ACC112 (cell line): Measurements from ENCODE around the gene VANGL1.
A peak's percentile ranks its signal among the peaks of the same experiment; 100 is the strongest.

ENCODE experiments used
- H2AFZ ChIP-seq: fragments of 200-600 bp; sonication (generic); one replicate; pipeline ENCODE4 v1.6.0; 2017; ENCODE audit warnings: antibody characterized with exemption, low read length; ENCODE audit not compliant: unreplicated experiment
- H3K27ac ChIP-seq: fragments of 200-600 bp; sonication (generic); 2 replicates; pipeline ENCODE4 v1.5.1; 2014; ENCODE audit warnings: low read depth, mild to moderate bottlenecking, antibody characterized with exemption, low read length, moderate library complexity
- H3K27me3 ChIP-seq: fragments of 200-600 bp; sonication (generic); 2 replicates; pipeline ENCODE4 v1.6.1; 2014; ENCODE audit warnings: mild to moderate bottlenecking, antibody characterized with exemption, low read length, moderate library complexity, mixed read lengths; ENCODE audit not compliant: insufficient read depth
- H3K36me3 ChIP-seq: fragments of 200-600 bp; sonication (generic); 2 replicates; pipeline ENCODE4 v1.6.1; 2016; ENCODE audit warnings: mild to moderate bottlenecking, antibody characterized with exemption, low read length, moderate library complexity, mixed read lengths; ENCODE audit not compliant: insufficient read depth
- H3K4me1 ChIP-seq: fragments of 200-600 bp; sonication (generic); one replicate; pipeline ENCODE4 v1.6.1; 2016; ENCODE audit warnings: low read length, mixed read lengths; ENCODE audit not compliant: insufficient read depth, unreplicated experiment, control insufficient read depth
- H3K4me3 ChIP-seq: fragments of 200-600 bp; sonication (generic); 2 replicates; pipeline ENCODE4 v1.5.1; 2014; ENCODE audit warnings: mild to moderate bottlenecking, low read depth, low read length
- H3K79me2 ChIP-seq: fragments of 200-600 bp; sonication (generic); one replicate; pipeline ENCODE4 v1.6.0; 2016; ENCODE audit warnings: low read length; ENCODE audit not compliant: control insufficient read depth, unreplicated experiment, insufficient read depth

VANGL1 gene

GRCh38 chr1:115668579-115668978, 26.8 kb downstream of the VANGL1 start:
- Histone ChIP-seq H3K4me1 (peaks cover 30% of the 10 kb centered on the region), H3K27ac (peak overlapping the region; percentile 81)

GRCh38 chr1:115669002-115669673, 27.4 kb downstream of the VANGL1 start:
- peak overlapping the region; percentile 81 for H3K27ac ChIP-seq

More at GRCh38 chr1:115668579-115668978, 26.8 kb downstream of the VANGL1 start:
- Histone ChIP-seq H3K79me2 (no peaks in the 10 kb centered on the region), H3K27me3 (no peaks in the 10 kb centered on the region), H2AFZ (no peak overlapping the region), H3K4me3 (no peak overlapping the region), H3K36me3 (peaks cover 48% of the 10 kb centered on the region)

GRCh38 chr1:115669886-115670285, 28.1 kb downstream of the VANGL1 start:
- Histone ChIP-seq H3K27me3 (no peaks in the 10 kb centered on the region), H3K4me3 (no peak overlapping the region), H3K27ac (no peak overlapping the region), H3K36me3 (peaks cover 36% of the 10 kb centered on the region), H3K4me1 (peaks cover 30% of the 10 kb centered on the region), H2AFZ (no peak overlapping the region), H3K79me2 (no peaks in the 10 kb centered on the region)

More at GRCh38 chr1:115669002-115669673, 27.4 kb downstream of the VANGL1 start:
- Histone ChIP-seq H3K27me3 (no peaks in the 10 kb centered on the region), H3K79me2 (no peaks in the 10 kb centered on the region), H3K4me3 (no peak overlapping the region), H3K36me3 (peaks cover 42% of the 10 kb centered on the region), H2AFZ (no peak overlapping the region), H3K4me1 (peaks cover 30% of the 10 kb centered on the region)

GRCh38 chr1:115670476-115671175, 28.9 kb downstream of the VANGL1 start:
- no peak overlapping the region for H2AFZ ChIP-seq
- H3K4me3 ChIP-seq = no peak overlapping the region
- H3K27ac ChIP-seq = no peak overlapping the region
- no peaks in the 10 kb centered on the region for H3K27me3 ChIP-seq
- H3K36me3 ChIP-seq = peaks cover 28% of the 10 kb centered on the region
- H3K4me1 ChIP-seq = peaks cover 30% of the 10 kb centered on the region
- H3K79me2 ChIP-seq = no peaks in the 10 kb centered on the region

- no peak overlapping the region for H2AFZ ChIP-seq
- no peaks in the 10 kb centered on the region for H3K79me2 ChIP-seq
- H3K36me3 ChIP-seq = peaks cover 21% of the 10 kb centered on the region
These were observed 29.6 kb downstream of the VANGL1 start for GRCh38 chr1:115671176-115671934.

GRCh38 chr1:115672224-115673009, 30.6 kb downstream of the VANGL1 start:
- Histone ChIP-seq H3K79me2 (no peaks in the 10 kb centered on the region), H3K27ac (no peak overlapping the region), H3K4me3 (no peak overlapping the region), H3K27me3 (no peaks in the 10 kb centered on the region), H3K4me1 (peaks cover 30% of the 10 kb centered on the region), H2AFZ (no peak overlapping the region), H3K36me3 (peaks cover 11% of the 10 kb centered on the region)

More at GRCh38 chr1:115671176-115671934, 29.6 kb downstream of the VANGL1 start:
- peaks cover 30% of the 10 kb centered on the region for H3K4me1 ChIP-seq
- H3K27ac ChIP-seq = no peak overlapping the region
- H3K4me3 ChIP-seq = no peak overlapping the region
- no peaks in the 10 kb centered on the region for H3K27me3 ChIP-seq

GRCh38 chr1:115676498-115677181, 34.9 kb downstream of the VANGL1 start:
- H3K27ac ChIP-seq = no peak overlapping the region
- H3K79me2 ChIP-seq = no peaks in the 10 kb centered on the region
- H2AFZ ChIP-seq = no peak overlapping the region
- peaks cover 12% of the 10 kb centered on the region for H3K4me1 ChIP-seq
- H3K36me3 ChIP-seq = no peaks in the 10 kb centered on the region
- no peaks in the 10 kb centered on the region for H3K27me3 ChIP-seq
- no peak overlapping the region for H3K4me3 ChIP-seq

GRCh38 chr1:115677182-115677555, 35.4 kb downstream of the VANGL1 start:
- no peaks in the 10 kb centered on the region for H3K79me2 ChIP-seq
- H3K27me3 ChIP-seq = no peaks in the 10 kb centered on the region
- peaks cover 11% of the 10 kb centered on the region for H3K4me1 ChIP-seq
- no peak overlapping the region for H3K4me3 ChIP-seq
- H2AFZ ChIP-seq = no peak overlapping the region
- H3K27ac ChIP-seq = no peak overlapping the region
- no peaks in the 10 kb centered on the region for H3K36me3 ChIP-seq

GRCh38 chr1:115677565-115677964, 35.8 kb downstream of the VANGL1 start:
- Histone ChIP-seq H3K27ac (no peak overlapping the region), H3K4me3 (no peak overlapping the region), H2AFZ (no peak overlapping the region), H3K36me3 (no peaks in the 10 kb centered on the region), H3K79me2 (no peaks in the 10 kb centered on the region), H3K4me1 (peaks cover 11% of the 10 kb centered on the region), H3K27me3 (no peaks in the 10 kb centered on the region)

GRCh38 chr1:115678141-115678540, 36.4 kb downstream of the VANGL1 start:
- Histone ChIP-seq H3K4me1 (peaks cover 11% of the 10 kb centered on the region), H3K4me3 (no peak overlapping the region), H3K36me3 (no peaks in the 10 kb centered on the region), H2AFZ (no peak overlapping the region), H3K27ac (no peak overlapping the region), H3K79me2 (no peaks in the 10 kb centered on the region), H3K27me3 (no peaks in the 10 kb centered on the region)
